Activated CD8-positive, alpha-beta T cell treated with anti-CD3 and anti-CD28 coated beads, Interleukin-2, amount 10 ng/mL, durations not matched to agents 7 days and 5 days (primary cell): ENCODE results near the gene BPIFB1. TPM values are rescaled to one million over a fixed set of nuclear protein-coding genes. Genes with fewer than 3 reads are reported as not detected.

Experiments
- ATAC-seq: fragments of 150-1000 bp; cut with Tn5 transposase; one replicate; pipeline ENCODE4 v1.10.0; 2021; ENCODE audit warnings: moderate library complexity
- CTCF ChIA-PET: fragments of 350-600 bp; sonication (Branson Sonifier 250); formaldehyde crosslinking; loops from one replicate; lab custom pipeline; 2021; ENCODE audit warnings: antibody characterized with exemption; lab: Charles Lee
- POLR2A ChIA-PET: fragments of 350-600 bp; sonication (Branson Sonifier 250); formaldehyde crosslinking; loops from one replicate; lab custom pipeline; 2021; ENCODE audit warnings: antibody characterized with exemption; lab: Charles Lee
- DNase-seq: peaks from one replicate; pipeline ENCODE4 v3.0.0-alpha.2; 2020
- H3K27ac Mint-ChIP-seq: one replicate; pipeline ENCODE4 v1.8.0; 2021; ENCODE audit warnings: mild to moderate bottlenecking, mixed read lengths
- H3K27me3 Mint-ChIP-seq: one replicate; pipeline ENCODE4 v1.8.0; 2021; ENCODE audit warnings: low read depth, mixed read lengths
- H3K36me3 Mint-ChIP-seq: one replicate; pipeline ENCODE4 v1.8.0; 2021; ENCODE audit warnings: low read depth, mixed read lengths
- H3K4me1 Mint-ChIP-seq: one replicate; pipeline ENCODE4 v1.8.0; 2021; ENCODE audit warnings: low read depth, mixed read lengths
- H3K4me3 Mint-ChIP-seq: one replicate; pipeline ENCODE4 v1.8.0; 2021; ENCODE audit warnings: mild to moderate bottlenecking, mixed read lengths
- H3K9me3 Mint-ChIP-seq: one replicate; pipeline ENCODE4 v1.8.0; 2022; ENCODE audit warnings: mixed read lengths; ENCODE audit not compliant: insufficient read depth
- total RNA-seq, 2 experiments: library from RNA; stranded (reverse); gene quantifications; one replicate each; pipeline ENCODE4 v1.2.3, GENCODE V29; 2021

The BPIFB1 gene
- not detected for total RNA-seq

- Mint-ChIP-seq H3K36me3 (no peaks in the 10 kb centered on the region), H3K27ac (no peak within 1 kb of the TSS), H3K27me3 (peaks cover 18% of the 10 kb centered on the region), H3K9me3 (no peaks in the 10 kb centered on the region), H3K4me3 (no peak within 1 kb of the TSS), H3K4me1 (no peaks in the 10 kb centered on the region)
- no peak for ATAC-seq
- ChIA-PET POLR2A (no interaction called here), CTCF (interaction anchor here (2.2 kb wide), 1 partner anchor 8 kb away, joined by 9 read pairs; no protein-coding TSS in a partner anchor)
- DNase-seq: no peak
Measured at GRCh38 chr20:33282991-33283555, at the start of gene BPIFB1. TSS of gene BPIFB1 (plus strand) at chr20:33283214. CDS start at chr20:33286074, 2,860 bp downstream.

GRCh38 chr20:33234050-33234449 is 49.0 kb upstream of the BPIFB1 start:
- DNase-seq (no peak), ATAC-seq (no peak)
- no peak overlapping the region for H3K27ac Mint-ChIP-seq
- H3K36me3 Mint-ChIP-seq: no peaks in the 10 kb centered on the region
- no peaks in the 10 kb centered on the region for H3K9me3 Mint-ChIP-seq
- ChIA-PET POLR2A (no interaction called here), CTCF (no interaction called here)
- peaks cover 18% of the 10 kb centered on the region for H3K27me3 Mint-ChIP-seq
- H3K4me1 Mint-ChIP-seq: peaks cover 44% of the 10 kb centered on the region
- no peak overlapping the region for H3K4me3 Mint-ChIP-seq

GRCh38 chr20:33235696-33236095 is 47.3 kb upstream of the BPIFB1 start, which contains the start of gene BPIFA1:
TSS of gene BPIFA1 (plus strand) at chr20:33235996. CDS start at chr20:33237712, 1,716 bp downstream.
- H3K27ac Mint-ChIP-seq: no peak within 1 kb of the TSS
- no peak within 1 kb of the TSS for H3K4me3 Mint-ChIP-seq
- ATAC-seq (no peak), DNase-seq (no peak)
- ChIA-PET POLR2A (no interaction called here), CTCF (no interaction called here)
- peaks cover 28% of the 10 kb centered on the region for H3K4me1 Mint-ChIP-seq
- H3K36me3 Mint-ChIP-seq: no peaks in the 10 kb centered on the region
- H3K27me3 Mint-ChIP-seq: peaks cover 21% of the 10 kb centered on the region
- no peaks in the 10 kb centered on the region for H3K9me3 Mint-ChIP-seq

GRCh38 chr20:33236351-33236750 is 46.7 kb upstream of the BPIFB1 start:
- H3K9me3 Mint-ChIP-seq: no peaks in the 10 kb centered on the region
- peaks cover 22% of the 10 kb centered on the region for H3K4me1 Mint-ChIP-seq
- CTCF ChIA-PET: no interaction called here
- POLR2A ChIA-PET: no interaction called here
- no peaks in the 10 kb centered on the region for H3K36me3 Mint-ChIP-seq
- H3K4me3 Mint-ChIP-seq: no peak overlapping the region
- DNase-seq (no peak), ATAC-seq (no peak)
- H3K27ac Mint-ChIP-seq: no peak overlapping the region
- peaks cover 21% of the 10 kb centered on the region for H3K27me3 Mint-ChIP-seq

- POLR2A ChIA-PET: no interaction called here
- H3K4me3 Mint-ChIP-seq: no peak overlapping the region
- no peak for ATAC-seq
- H3K27ac Mint-ChIP-seq: no peak overlapping the region
- CTCF ChIA-PET: no interaction called here
- H3K4me1 Mint-ChIP-seq: peaks cover 6% of the 10 kb centered on the region
- peaks cover 23% of the 10 kb centered on the region for H3K27me3 Mint-ChIP-seq
- no peaks in the 10 kb centered on the region for H3K9me3 Mint-ChIP-seq
- no peak for DNase-seq
- H3K36me3 Mint-ChIP-seq: no peaks in the 10 kb centered on the region
Measured at GRCh38 chr20:33237989-33238388, 45.0 kb upstream of the BPIFB1 start.

GRCh38 chr20:33239418-33239817 is 43.6 kb upstream of the BPIFB1 start:
- POLR2A ChIA-PET: no interaction called here
- peaks cover 26% of the 10 kb centered on the region for H3K27me3 Mint-ChIP-seq
- ATAC-seq (no peak), DNase-seq (no peak)
- H3K4me1 Mint-ChIP-seq: no peaks in the 10 kb centered on the region
- H3K9me3 Mint-ChIP-seq: no peaks in the 10 kb centered on the region
- no peak overlapping the region for H3K27ac Mint-ChIP-seq
- H3K36me3 Mint-ChIP-seq: no peaks in the 10 kb centered on the region
- no peak overlapping the region for H3K4me3 Mint-ChIP-seq
- CTCF ChIA-PET: no interaction called here

- no peak overlapping the region for H3K4me3 Mint-ChIP-seq
- no peaks in the 10 kb centered on the region for H3K36me3 Mint-ChIP-seq
- DNase-seq (no peak), ATAC-seq (no peak)
- H3K9me3 Mint-ChIP-seq: no peaks in the 10 kb centered on the region
- POLR2A ChIA-PET: no interaction called here
- no peaks in the 10 kb centered on the region for H3K4me1 Mint-ChIP-seq
- CTCF ChIA-PET: no interaction called here
- no peak overlapping the region for H3K27ac Mint-ChIP-seq
- H3K27me3 Mint-ChIP-seq: peaks cover 27% of the 10 kb centered on the region
Measured at GRCh38 chr20:33239979-33240736, 42.9 kb upstream of the BPIFB1 start.

GRCh38 chr20:33240923-33241322 is 42.1 kb upstream of the BPIFB1 start:
- DNase-seq (no peak), ATAC-seq (no peak)
- ChIA-PET CTCF (no interaction called here), POLR2A (no interaction called here)
- peaks cover 23% of the 10 kb centered on the region for H3K27me3 Mint-ChIP-seq
- H3K9me3 Mint-ChIP-seq: no peaks in the 10 kb centered on the region
- H3K36me3 Mint-ChIP-seq: no peaks in the 10 kb centered on the region
- H3K27ac Mint-ChIP-seq: no peak overlapping the region
- H3K4me3 Mint-ChIP-seq: no peak overlapping the region
- H3K4me1 Mint-ChIP-seq: no peaks in the 10 kb centered on the region

- H3K36me3 Mint-ChIP-seq: no peaks in the 10 kb centered on the region
- H3K27ac Mint-ChIP-seq: no peak overlapping the region
- CTCF ChIA-PET: no interaction called here
- DNase-seq (no peak), ATAC-seq (no peak)
- H3K9me3 Mint-ChIP-seq: no peaks in the 10 kb centered on the region
- POLR2A ChIA-PET: no interaction called here
- peaks cover 12% of the 10 kb centered on the region for H3K27me3 Mint-ChIP-seq
- no peak overlapping the region for H3K4me3 Mint-ChIP-seq
- no peaks in the 10 kb centered on the region for H3K4me1 Mint-ChIP-seq
Measured at GRCh38 chr20:33242319-33243100, 40.5 kb upstream of the BPIFB1 start.

GRCh38 chr20:33246077-33246476 is 36.9 kb upstream of the BPIFB1 start:
- no peak overlapping the region for H3K27ac Mint-ChIP-seq
- ATAC-seq (no peak), DNase-seq (no peak)
- no peaks in the 10 kb centered on the region for H3K4me1 Mint-ChIP-seq
- H3K36me3 Mint-ChIP-seq: no peaks in the 10 kb centered on the region
- POLR2A ChIA-PET: no interaction called here
- H3K4me3 Mint-ChIP-seq: no peak overlapping the region
- H3K9me3 Mint-ChIP-seq: no peaks in the 10 kb centered on the region
- CTCF ChIA-PET: interaction anchor here (1.0 to 1.5 kb wide), 2 partner anchors 16 to 150 kb away, joined by 3 read pairs; no protein-coding TSS in a partner anchor
- H3K27me3 Mint-ChIP-seq: peaks cover 10% of the 10 kb centered on the region

- ATAC-seq: no peak
Measured at GRCh38 chr20:33249456-33249855, 33.6 kb upstream of the BPIFB1 start.

GRCh38 chr20:33250666-33251065 is 32.3 kb upstream of the BPIFB1 start:
- POLR2A ChIA-PET: no interaction called here

More at GRCh38 chr20:33249456-33249855, 33.6 kb upstream of the BPIFB1 start:
- ChIA-PET CTCF (no interaction called here), POLR2A (no interaction called here)
- Mint-ChIP-seq H3K9me3 (no peaks in the 10 kb centered on the region), H3K4me3 (no peak overlapping the region), H3K27me3 (peaks cover 9% of the 10 kb centered on the region), H3K4me1 (no peaks in the 10 kb centered on the region), H3K36me3 (no peaks in the 10 kb centered on the region), H3K27ac (no peak overlapping the region)
- no peak for DNase-seq

More at GRCh38 chr20:33250666-33251065, 32.3 kb upstream of the BPIFB1 start:
- no peaks in the 10 kb centered on the region for H3K9me3 Mint-ChIP-seq
- H3K4me1 Mint-ChIP-seq: no peaks in the 10 kb centered on the region
- peaks cover 10% of the 10 kb centered on the region for H3K27me3 Mint-ChIP-seq
- no peak overlapping the region for H3K4me3 Mint-ChIP-seq
- no peak for ATAC-seq
- CTCF ChIA-PET: no interaction called here
- no peak for DNase-seq
- H3K36me3 Mint-ChIP-seq: no peaks in the 10 kb centered on the region
- no peak overlapping the region for H3K27ac Mint-ChIP-seq
